Skeletal muscle cell (primary cell): ENCODE data around the gene CEMIP2.

Source experiments
- DNase-seq: peaks from one replicate; pipeline ENCODE4 v3.0.0-alpha.2; 2010; ENCODE audit warnings: low read depth
- H3K4me3 ChIP-seq: 2 replicates; pipeline ENCODE4 v1.5.1; 2011; ENCODE audit warnings: low read depth, mild to moderate bottlenecking, control low read depth, low read length, moderate library complexity

Gene CEMIP2

DNA sequence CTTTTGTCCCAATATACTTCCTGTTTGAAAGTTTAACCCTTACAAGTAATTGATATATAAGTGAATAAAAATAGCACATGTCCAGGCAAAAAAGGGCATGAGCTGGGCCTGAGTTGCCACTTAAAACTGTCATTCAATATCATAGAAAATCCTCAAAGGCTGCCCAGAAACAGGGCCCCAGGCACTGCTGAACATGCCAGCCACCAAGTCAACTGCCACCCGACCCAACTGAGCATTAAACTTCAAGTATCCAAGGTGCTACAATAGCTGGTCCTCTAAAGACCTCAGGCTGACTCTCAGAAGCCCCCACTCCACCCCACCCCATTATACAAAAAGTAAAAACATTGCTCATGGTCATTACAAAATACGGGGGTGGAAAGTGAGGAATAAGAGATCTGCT lies 83.7 kb downstream of the CEMIP2 start:
- no peak overlapping the region for H3K4me3 ChIP-seq
- no peak for DNase-seq

DNA sequence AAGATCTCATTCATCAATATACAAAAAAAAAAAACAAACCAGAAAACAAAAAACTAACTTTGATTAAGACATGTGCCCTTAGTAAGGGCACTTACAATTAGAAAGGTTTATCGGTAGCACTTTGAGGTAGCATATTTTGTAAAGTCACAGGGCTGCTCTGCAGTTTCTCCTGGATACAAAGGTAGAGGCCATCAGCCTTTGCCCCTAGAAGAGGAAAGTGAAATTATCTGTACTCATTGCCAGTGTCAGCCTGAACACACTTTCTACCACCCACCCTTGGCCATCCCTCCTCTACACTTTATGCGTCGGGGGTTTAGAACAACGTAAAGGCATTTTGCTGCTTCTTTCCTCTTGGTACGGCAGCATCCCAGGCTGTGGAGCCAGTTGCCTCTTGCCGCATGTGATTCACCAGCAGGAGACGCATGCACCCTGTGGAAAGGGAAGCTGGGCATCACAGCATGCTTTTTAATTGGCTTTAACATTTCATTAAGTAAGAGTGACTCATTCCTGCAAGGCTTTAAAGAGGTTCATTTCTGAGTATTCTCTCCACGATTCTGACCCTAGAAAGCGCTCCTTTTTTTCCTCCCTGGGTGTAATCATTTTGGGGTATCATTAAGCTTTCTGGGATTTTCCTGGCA lies 84.6 kb downstream of the CEMIP2 start:
- H3K4me3 ChIP-seq = no peak overlapping the region
- no peak for DNase-seq

DNA sequence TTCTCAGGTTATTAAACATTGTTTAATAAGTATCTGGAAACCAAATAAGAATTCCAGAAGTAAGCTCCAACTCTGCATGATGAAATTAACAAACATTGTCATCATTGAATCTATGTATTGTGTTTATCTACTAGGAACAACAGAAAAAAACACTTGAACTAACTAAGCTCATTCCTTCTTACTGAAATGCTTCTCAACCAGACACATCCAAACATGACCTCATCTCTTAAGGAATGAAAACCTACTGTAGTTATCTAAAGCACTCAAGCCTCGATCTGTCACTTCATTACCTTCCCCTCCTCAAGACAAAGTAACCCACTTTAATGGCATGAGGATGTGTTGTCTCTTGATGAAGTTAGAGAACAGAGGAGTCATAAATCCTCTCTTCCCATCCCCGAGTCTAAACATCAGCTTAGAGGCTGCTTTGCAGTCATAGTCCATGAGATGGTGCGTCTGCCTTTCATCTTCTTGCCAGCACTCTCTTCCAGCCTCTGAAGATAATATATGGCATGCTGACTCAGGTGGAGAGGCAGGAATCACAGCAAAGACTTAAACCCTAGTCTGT lies 86.5 kb downstream of the CEMIP2 start:
- no peak overlapping the region for H3K4me3 ChIP-seq
- peak; percentile 39 for DNase-seq

GRCh38 chr9:71681104-71681707 lies 87.1 kb downstream of the CEMIP2 start:
- no peak for DNase-seq
- no peak overlapping the region for H3K4me3 ChIP-seq

- no peak for DNase-seq
- no peak overlapping the region for H3K4me3 ChIP-seq
Measured at GRCh38 chr9:71680189-71680980, 87.9 kb downstream of the CEMIP2 start.

DNA sequence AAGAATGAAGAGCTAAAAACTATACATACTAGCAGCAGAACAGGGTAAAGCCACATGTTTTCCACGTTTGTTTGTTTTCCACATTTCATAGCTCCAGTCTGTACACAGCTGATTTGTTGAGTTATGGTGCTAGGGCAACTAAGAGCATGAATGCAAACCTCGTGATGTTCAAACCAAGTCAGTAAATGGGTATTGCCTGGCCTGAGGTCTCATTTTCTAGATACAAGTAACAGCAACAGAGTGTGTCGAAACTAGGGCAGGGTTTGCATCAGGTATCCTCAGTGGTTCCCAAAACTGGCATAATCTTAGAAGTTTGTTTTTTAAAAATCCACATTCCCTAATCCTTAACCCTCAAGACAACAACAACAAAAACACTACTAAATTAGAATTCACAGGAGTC lies 89.3 kb downstream of the CEMIP2 start:
- DNase-seq = no peak
- H3K4me3 ChIP-seq = no peak overlapping the region

DNA sequence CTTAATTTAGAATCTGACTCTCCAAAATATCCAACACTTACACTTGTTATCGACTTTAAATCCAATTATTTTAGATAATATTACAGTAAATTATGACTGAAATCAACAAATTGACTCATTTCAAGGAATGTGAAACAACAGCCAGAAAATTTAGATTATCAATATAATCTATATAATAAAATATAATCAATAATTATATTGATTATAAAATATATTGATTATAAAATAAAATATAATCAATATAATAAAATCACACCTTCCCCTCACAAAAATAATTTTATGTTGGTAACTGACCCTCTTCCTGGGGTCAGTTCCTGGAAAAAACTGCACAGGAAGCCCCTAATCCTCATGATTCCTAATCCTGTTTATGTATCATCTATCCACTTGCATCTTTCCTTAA lies 91.1 kb downstream of the CEMIP2 start:
- no peak for DNase-seq
- no peak overlapping the region for H3K4me3 ChIP-seq

- DNase-seq = no peak
- H3K4me3 ChIP-seq = no peak overlapping the region
Measured at GRCh38 chr9:71676460-71676859, 91.9 kb downstream of the CEMIP2 start.

DNA sequence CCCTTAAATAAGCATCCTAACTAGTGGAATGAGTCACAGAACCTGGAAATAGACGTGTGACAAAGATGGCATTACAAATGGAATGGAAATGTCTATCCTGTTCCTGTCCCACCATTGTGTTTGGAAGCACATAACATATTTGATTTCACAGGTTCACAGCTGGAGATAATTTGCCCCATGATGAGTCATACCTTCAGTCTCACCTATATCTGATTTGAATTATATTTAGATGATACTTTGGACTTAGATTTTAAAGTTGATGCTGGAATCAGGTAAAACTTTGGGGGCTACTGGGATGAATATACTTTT lies 92.5 kb downstream of the CEMIP2 start:
- no peak overlapping the region for H3K4me3 ChIP-seq
- DNase-seq = no peak

DNA sequence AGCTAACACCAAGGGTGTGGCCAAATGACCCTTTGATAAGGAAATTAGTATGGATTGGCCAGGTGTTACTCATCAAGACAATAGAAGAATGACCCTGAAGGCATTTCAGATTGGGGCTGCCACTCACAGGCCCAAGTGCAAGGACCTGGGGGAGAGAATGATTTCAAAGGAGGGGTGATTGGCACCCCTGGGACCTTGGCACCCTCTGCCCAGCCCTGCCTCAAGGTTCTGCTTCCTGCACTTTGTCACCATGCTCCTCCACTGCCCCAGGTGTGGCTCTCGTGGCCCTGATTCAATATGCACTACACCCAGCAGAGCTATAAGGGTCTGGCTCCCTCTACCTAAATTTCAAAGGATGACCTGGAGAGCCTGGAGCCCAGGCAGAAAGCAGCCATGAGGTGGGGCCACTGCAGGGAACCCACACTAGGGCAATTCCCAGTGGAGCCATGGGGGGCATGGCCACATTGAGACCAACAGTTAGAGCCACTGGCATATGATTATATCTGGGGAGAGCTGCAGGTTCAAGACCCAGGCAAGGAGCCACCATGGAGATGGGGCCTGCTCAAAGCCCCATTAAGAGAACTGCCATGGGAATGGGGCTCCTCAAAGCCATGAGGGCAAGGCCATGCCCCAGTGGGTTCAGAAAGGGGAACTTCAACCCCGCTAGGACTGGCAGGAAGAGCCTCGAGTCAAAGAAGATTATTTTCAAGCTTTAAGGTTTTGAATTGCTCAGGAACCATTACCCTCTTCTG lies 93.0 kb downstream of the CEMIP2 start:
- no peak for DNase-seq
- no peak overlapping the region for H3K4me3 ChIP-seq

GRCh38 chr9:71672573-71672972 lies 95.7 kb downstream of the CEMIP2 start:
- no peak for DNase-seq
- H3K4me3 ChIP-seq = no peak overlapping the region

GRCh38 chr9:71671289-71671688 lies 97.0 kb downstream of the CEMIP2 start:
- DNase-seq = no peak
- H3K4me3 ChIP-seq = no peak overlapping the region

- no peak for DNase-seq
- H3K4me3 ChIP-seq = no peak overlapping the region
Measured at GRCh38 chr9:71670121-71670520, 98.2 kb downstream of the CEMIP2 start.

DNA sequence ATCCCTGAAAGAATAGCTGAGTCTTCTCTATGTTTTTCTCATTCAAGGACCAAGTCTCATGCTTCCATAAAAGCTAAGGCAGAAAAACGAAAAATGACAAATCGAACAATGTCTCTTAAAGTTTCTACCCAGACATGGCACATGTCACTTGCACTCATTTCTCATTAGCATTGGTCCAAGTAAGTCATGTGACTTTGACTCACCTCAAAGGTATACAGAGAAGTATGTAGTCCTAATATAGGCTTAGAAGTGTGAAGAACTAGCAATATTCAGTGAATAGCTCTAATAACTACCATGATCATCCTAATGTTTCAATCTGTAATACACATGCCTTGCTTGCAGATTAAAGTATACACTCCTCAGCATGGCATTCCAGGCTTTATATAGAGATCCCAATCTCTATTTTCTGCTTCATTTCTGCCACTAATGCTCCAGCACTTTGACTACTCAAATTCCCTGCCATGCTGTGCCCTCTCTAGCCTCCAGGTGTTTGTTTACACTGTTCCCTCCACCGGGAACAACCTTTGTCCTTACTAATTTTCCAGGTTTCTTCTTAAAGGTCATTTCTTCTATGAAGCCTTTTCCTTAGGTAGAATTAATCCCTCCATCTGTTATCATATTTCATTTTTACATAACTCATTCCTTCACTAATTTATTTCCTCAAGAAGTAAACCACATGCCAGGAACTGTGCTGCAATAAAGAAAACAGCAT lies 98.9 kb downstream of the CEMIP2 start:
- H3K4me3 ChIP-seq = no peak overlapping the region

DNA sequence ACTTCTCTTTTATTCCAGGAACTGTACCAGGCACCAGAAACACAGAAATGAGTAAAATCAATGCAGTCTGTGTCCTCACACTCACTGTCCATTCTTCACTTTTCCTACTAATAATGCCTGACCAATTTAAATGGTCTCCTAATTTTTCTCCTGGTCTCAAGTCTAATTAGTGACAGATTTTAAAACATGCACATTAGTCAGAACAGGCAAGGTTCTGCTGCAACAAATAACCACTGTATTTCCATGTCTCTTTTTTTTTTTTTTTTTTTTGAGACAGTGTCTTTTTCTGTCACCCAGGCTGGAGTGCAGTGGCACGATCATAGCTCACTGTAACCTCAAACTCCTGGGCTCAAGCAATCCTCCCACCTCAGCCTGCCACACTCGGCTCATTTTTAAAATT lies 99.6 kb downstream of the CEMIP2 start:
- H3K4me3 ChIP-seq = no peak overlapping the region
- no peak for DNase-seq

More for the DNA sequence above, 98.9 kb downstream of the CEMIP2 start:
- DNase-seq = no peak

- DNase-seq = no peak
- H3K4me3 ChIP-seq = no peak overlapping the region
Measured at GRCh38 chr9:71665247-71665646, 103.1 kb downstream of the CEMIP2 start.

GRCh38 chr9:71664566-71664965 lies 103.7 kb downstream of the CEMIP2 start:
- no peak overlapping the region for H3K4me3 ChIP-seq
- no peak for DNase-seq

- no peak for DNase-seq
- H3K4me3 ChIP-seq = no peak overlapping the region
Measured at GRCh38 chr9:71663931-71664459, 104.3 kb downstream of the CEMIP2 start.

- no peak for DNase-seq
- no peak overlapping the region for H3K4me3 ChIP-seq
Measured at GRCh38 chr9:71663216-71663615, 105.1 kb downstream of the CEMIP2 start.
